Testis (tissue), 2 donors: ENCODE results near the gene VGLL4.

Experiments used
- POLR2A ChIP-seq: fragments of 450-650 bp; IDR thresholded peaks from one replicate; pipeline ENCODE4 v1.6.1; 2017; ENCODE audit warnings: antibody characterized with exemption, mild to moderate bottlenecking, moderate library complexity
- TF ChIP-seq, protein P1 (sequence below), 3 experiments: fragments of 450-650 bp in 2 of 3; fragments of 200-600 bp in 1 of 3; sonication (generic) in 1 of 3; IDR thresholded peaks; one replicate each; pipeline ENCODE4 v1.5.1; 2016 to 2019; ENCODE audit warnings: antibody characterized with exemption in 3 of 3, mild to moderate bottlenecking in 2 of 3, moderate library complexity in 1 of 3

GRCh38 chr3:11658180-11658579 lies 14.5 kb upstream of the VGLL4 start:
- TF ChIP-seq, protein P1, sequence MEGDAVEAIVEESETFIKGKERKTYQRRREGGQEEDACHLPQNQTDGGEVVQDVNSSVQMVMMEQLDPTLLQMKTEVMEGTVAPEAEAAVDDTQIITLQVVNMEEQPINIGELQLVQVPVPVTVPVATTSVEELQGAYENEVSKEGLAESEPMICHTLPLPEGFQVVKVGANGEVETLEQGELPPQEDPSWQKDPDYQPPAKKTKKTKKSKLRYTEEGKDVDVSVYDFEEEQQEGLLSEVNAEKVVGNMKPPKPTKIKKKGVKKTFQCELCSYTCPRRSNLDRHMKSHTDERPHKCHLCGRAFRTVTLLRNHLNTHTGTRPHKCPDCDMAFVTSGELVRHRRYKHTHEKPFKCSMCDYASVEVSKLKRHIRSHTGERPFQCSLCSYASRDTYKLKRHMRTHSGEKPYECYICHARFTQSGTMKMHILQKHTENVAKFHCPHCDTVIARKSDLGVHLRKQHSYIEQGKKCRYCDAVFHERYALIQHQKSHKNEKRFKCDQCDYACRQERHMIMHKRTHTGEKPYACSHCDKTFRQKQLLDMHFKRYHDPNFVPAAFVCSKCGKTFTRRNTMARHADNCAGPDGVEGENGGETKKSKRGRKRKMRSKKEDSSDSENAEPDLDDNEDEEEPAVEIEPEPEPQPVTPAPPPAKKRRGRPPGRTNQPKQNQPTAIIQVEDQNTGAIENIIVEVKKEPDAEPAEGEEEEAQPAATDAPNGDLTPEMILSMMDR (IDR thresholded peaks at IDR 0.05), result no peak
- no peak for TF ChIP-seq POLR2A
